ENCODE results near the gene CASP8.

Gene CASP8

GRCh38 chr2:201244829-201245228 is 15.5 kb upstream of the CASP8 start:
- no peak for DNase-seq

GRCh38 chr2:201246280-201246679 is 14.1 kb upstream of the CASP8 start:
- no peak for DNase-seq

GRCh38 chr2:201248288-201248844 is 12.0 kb upstream of the CASP8 start:
- no peak for DNase-seq

GRCh38 chr2:201249889-201250288 is 10.4 kb upstream of the CASP8 start:
- DNase-seq, result no peak

GRCh38 chr2:201250741-201251140 is 9.6 kb upstream of the CASP8 start:
- DNase-seq, result no peak

GRCh38 chr2:201254081-201254730 is 6.1 kb upstream of the CASP8 start:
- DNase-seq, result no peak

- no peak for DNase-seq
These were observed 4.8 kb upstream of the CASP8 start for GRCh38 chr2:201255408-201256033.

GRCh38 chr2:201256082-201256481 is 4.3 kb upstream of the CASP8 start:
- DNase-seq, result no peak

- peak; percentile 35 for DNase-seq
These were observed 2.9 kb upstream of the CASP8 start for GRCh38 chr2:201257381-201257955.

GRCh38 chr2:201257956-201258665 is 2.2 kb upstream of the CASP8 start:
- peak; percentile 55 for DNase-seq

GRCh38 chr2:201258666-201259615 is 1.4 kb upstream of the CASP8 start:
- no peak for DNase-seq

GRCh38 chr2:201261471-201261870 is 1.1 kb downstream of the CASP8 start:
- DNase-seq, result no peak

- no peak for DNase-seq
These were observed 1.6 kb downstream of the CASP8 start for GRCh38 chr2:201261906-201262305.

GRCh38 chr2:201262718-201263117 is 2.4 kb downstream of the CASP8 start:
- no peak for DNase-seq

GRCh38 chr2:201263779-201264178 is 3.4 kb downstream of the CASP8 start:
- no peak for DNase-seq

- no peak for DNase-seq
These were observed 4.3 kb downstream of the CASP8 start for GRCh38 chr2:201264472-201265173.

- no peak for DNase-seq
These were observed 6.3 kb downstream of the CASP8 start for GRCh38 chr2:201266629-201267028.

- no peak for DNase-seq
These were observed 7.1 kb downstream of the CASP8 start for GRCh38 chr2:201267278-201268030.

GRCh38 chr2:201269764-201270163 is 9.4 kb downstream of the CASP8 start:
- no peak for DNase-seq

GRCh38 chr2:201270293-201271001 is 10.1 kb downstream of the CASP8 start:
- no peak for DNase-seq
